ENCODE results near the gene MEIS2.

GRCh38 chr15:37017031-37017625 lies 83.2 kb downstream of the MEIS2 start:
- TF ChIP-seq CTCF (IDR thresholded peaks at IDR 0.05) (no peak), POLR2A (IDR thresholded peaks at IDR 0.05) (no peak)

All from Peyer's patch (tissue), 4 donors.